ENCODE results near the gene BMERB1. TPM values are rescaled to one million over a fixed set of nuclear protein-coding genes. Genes with fewer than 3 reads are reported as not detected.
"Not testable (repeated sequence)": the region's sequence is repeated elsewhere in the genome, so short reads cannot be mapped to it uniquely, and the experiment has no call there.

The BMERB1 gene
- total and polyA plus RNA-seq, 2 experiments from 2014 or later: 17.3 to 28.1 TPM

DNA sequence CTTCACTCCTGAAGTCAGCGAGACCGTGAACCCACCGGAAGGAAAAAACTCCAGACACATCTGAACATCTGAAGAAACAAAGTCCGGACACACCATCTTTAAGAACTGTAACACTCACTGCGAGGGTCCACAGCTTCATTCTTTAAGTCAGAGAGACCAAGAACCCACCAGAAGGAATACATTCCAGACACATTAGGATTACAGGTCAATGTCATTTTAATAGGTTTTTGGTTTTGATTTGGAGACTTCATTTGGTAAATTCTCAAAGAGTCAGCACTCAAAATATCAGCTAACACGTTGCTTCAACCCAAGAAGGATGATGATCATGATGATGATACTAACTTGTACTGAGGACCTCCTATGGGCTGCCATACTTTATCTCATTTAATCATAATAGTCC lies 7.6 kb upstream of the BMERB1 start (continued):
- no peak for TF ChIP-seq JUNB (IDR thresholded peaks at IDR 0.05; ENCODE audit: unreplicated experiment)
- TF ChIP-seq EZH2 (IDR thresholded peaks at IDR 0.05; ENCODE audit: low read depth, unreplicated experiment): no peak
- TF ChIP-seq NANOG (IDR thresholded peaks at IDR 0.05; ENCODE audit: borderline replicate concordance): no peak
- no peak for TF ChIP-seq STAT1 (IDR thresholded peaks at IDR 0.05; ENCODE audit: unreplicated experiment)

DNA sequence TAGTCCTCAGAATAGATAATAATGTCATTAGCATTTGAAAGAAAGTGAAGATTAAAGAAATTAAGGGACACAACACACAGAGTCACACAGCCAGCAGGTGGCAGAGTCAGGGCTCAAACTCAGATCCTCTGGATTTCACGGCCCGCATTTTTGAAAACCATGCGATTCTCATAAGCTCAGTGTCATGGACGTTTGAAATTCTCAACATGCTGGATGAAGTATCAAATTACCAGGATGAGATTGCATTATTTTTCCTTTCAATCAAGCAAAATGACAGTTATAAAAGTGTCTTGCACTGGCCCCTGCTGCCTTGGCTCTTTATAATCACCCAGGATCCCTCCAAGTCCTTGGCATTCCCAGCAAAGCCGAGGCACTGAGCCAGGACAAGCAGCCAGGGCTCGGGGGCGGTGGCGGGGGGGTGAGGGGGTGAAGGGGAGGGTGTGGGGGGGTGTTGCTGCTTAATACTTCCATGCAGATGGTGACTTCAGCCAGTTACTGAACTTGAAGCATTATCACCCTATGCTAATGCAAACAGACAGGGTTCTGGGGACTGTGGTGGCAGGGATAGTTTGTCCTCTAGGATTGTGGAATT lies 6.6 kb upstream of the BMERB1 start:
- no peaks in the 10 kb centered on the region for H3K9me3 Mint-ChIP-seq
- H3K4me3 ChIP-seq: no peak overlapping the region
- H3K9me2 ChIP-seq (ENCODE audit: insufficient read depth): no peaks in the 10 kb centered on the region
- peak; percentile 54 for ATAC-seq
- H3K27me3 Mint-ChIP-seq (ENCODE audit: insufficient read depth, low read depth, poor library complexity): no peaks in the 10 kb centered on the region
- no peaks in the 10 kb centered on the region for H3F3A ChIP-seq (replicated peaks; ENCODE audit: low read depth)
- no peaks in the 10 kb centered on the region for H3K27me3 ChIP-seq (ENCODE audit: insufficient read depth)
- H3K4me1 Mint-ChIP-seq: no peaks in the 10 kb centered on the region
- H3K4me2 ChIP-seq: no peak overlapping the region
- no peaks in the 10 kb centered on the region for H3K4me1 ChIP-seq (ENCODE audit: insufficient read depth)
- no peak overlapping the region for H3K27ac ChIP-seq (ENCODE audit: low read depth)
- TF ChIP-seq, protein P1, sequence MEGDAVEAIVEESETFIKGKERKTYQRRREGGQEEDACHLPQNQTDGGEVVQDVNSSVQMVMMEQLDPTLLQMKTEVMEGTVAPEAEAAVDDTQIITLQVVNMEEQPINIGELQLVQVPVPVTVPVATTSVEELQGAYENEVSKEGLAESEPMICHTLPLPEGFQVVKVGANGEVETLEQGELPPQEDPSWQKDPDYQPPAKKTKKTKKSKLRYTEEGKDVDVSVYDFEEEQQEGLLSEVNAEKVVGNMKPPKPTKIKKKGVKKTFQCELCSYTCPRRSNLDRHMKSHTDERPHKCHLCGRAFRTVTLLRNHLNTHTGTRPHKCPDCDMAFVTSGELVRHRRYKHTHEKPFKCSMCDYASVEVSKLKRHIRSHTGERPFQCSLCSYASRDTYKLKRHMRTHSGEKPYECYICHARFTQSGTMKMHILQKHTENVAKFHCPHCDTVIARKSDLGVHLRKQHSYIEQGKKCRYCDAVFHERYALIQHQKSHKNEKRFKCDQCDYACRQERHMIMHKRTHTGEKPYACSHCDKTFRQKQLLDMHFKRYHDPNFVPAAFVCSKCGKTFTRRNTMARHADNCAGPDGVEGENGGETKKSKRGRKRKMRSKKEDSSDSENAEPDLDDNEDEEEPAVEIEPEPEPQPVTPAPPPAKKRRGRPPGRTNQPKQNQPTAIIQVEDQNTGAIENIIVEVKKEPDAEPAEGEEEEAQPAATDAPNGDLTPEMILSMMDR (conservative IDR thresholded peaks at IDR 0.05; ENCODE audit: low read depth in 2 of 2): peak; percentile 62 to 64
- TF ChIP-seq STAT1 (IDR thresholded peaks at IDR 0.05; ENCODE audit: unreplicated experiment): no peak
- TF ChIP-seq, protein P2, sequence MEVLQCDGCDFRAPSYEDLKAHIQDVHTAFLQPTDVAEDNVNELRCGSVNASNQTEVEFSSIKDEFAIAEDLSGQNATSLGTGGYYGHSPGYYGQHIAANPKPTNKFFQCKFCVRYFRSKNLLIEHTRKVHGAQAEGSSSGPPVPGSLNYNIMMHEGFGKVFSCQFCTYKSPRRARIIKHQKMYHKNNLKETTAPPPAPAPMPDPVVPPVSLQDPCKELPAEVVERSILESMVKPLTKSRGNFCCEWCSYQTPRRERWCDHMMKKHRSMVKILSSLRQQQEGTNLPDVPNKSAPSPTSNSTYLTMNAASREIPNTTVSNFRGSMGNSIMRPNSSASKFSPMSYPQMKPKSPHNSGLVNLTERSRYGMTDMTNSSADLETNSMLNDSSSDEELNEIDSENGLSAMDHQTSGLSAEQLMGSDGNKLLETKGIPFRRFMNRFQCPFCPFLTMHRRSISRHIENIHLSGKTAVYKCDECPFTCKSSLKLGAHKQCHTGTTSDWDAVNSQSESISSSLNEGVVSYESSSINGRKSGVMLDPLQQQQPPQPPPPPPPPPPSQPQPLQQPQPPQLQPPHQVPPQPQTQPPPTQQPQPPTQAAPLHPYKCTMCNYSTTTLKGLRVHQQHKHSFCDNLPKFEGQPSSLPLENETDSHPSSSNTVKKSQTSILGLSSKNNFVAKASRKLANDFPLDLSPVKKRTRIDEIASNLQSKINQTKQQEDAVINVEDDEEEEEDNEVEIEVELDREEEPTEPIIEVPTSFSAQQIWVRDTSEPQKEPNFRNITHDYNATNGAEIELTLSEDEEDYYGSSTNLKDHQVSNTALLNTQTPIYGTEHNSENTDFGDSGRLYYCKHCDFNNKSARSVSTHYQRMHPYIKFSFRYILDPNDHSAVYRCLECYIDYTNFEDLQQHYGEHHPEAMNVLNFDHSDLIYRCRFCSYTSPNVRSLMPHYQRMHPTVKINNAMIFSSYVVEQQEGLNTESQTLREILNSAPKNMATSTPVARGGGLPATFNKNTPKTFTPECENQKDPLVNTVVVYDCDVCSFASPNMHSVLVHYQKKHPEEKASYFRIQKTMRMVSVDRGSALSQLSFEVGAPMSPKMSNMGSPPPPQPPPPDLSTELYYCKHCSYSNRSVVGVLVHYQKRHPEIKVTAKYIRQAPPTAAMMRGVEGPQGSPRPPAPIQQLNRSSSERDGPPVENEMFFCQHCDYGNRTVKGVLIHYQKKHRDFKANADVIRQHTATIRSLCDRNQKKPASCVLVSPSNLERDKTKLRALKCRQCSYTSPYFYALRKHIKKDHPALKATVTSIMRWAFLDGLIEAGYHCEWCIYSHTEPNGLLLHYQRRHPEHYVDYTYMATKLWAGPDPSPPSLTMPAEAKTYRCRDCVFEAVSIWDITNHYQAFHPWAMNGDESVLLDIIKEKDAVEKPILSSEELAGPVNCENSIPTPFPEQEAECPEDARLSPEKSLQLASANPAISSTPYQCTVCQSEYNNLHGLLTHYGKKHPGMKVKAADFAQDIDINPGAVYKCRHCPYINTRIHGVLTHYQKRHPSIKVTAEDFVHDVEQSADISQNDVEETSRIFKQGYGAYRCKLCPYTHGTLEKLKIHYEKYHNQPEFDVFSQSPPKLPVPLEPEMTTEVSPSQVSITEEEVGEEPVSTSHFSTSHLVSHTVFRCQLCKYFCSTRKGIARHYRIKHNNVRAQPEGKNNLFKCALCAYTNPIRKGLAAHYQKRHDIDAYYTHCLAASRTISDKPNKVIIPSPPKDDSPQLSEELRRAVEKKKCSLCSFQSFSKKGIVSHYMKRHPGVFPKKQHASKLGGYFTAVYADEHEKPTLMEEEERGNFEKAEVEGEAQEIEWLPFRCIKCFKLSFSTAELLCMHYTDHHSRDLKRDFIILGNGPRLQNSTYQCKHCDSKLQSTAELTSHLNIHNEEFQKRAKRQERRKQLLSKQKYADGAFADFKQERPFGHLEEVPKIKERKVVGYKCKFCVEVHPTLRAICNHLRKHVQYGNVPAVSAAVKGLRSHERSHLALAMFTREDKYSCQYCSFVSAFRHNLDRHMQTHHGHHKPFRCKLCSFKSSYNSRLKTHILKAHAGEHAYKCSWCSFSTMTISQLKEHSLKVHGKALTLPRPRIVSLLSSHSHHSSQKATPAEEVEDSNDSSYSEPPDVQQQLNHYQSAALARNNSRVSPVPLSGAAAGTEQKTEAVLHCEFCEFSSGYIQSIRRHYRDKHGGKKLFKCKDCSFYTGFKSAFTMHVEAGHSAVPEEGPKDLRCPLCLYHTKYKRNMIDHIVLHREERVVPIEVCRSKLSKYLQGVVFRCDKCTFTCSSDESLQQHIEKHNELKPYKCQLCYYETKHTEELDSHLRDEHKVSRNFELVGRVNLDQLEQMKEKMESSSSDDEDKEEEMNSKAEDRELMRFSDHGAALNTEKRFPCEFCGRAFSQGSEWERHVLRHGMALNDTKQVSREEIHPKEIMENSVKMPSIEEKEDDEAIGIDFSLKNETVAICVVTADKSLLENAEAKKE (CRISPR knock-in tag; IDR thresholded peaks at IDR 0.05): no peak
- H3K36me3 Mint-ChIP-seq (ENCODE audit: low read depth): no peaks in the 10 kb centered on the region
- no peak overlapping the region for H3K27ac Mint-ChIP-seq
- DNase-seq (ENCODE audit: low spot score): peak; percentile 48
- no peaks in the 10 kb centered on the region for H3K36me3 ChIP-seq (ENCODE audit: insufficient read depth)
- H3K4me3 Mint-ChIP-seq: no peak overlapping the region
- no peaks in the 10 kb centered on the region for H4K20me1 ChIP-seq (replicated peaks; ENCODE audit: insufficient read depth)
- H2AFZ ChIP-seq: no peak overlapping the region
- no peaks in the 10 kb centered on the region for H3K79me2 ChIP-seq (replicated peaks; ENCODE audit: insufficient read depth)

DNA sequence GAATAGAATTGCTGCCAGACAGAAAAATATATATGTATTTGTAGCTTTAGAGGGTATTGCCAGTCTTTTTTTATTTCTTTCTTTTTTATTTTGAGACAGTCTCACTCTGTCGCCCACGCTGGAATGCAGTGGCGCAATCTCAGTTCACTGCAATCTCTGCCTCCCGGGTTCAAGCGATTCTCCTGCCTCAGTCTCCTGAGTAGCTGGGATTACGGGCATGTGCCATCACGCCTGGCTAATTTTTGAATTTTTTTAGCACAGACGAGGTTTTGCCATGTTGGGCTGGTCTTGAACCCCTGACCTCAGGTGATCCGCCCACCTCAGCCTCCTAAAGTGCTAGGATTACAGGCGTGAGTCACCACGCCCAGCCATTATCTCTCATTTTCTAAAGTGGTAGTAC lies 3.5 kb upstream of the BMERB1 start:
- not testable (repeated sequence) for H3K4me3 ChIP-seq; H3K36me3 ChIP-seq (ENCODE audit: insufficient read depth); H3K4me3 Mint-ChIP-seq; H4K20me1 ChIP-seq (replicated peaks; ENCODE audit: insufficient read depth); H3K9me2 ChIP-seq (ENCODE audit: insufficient read depth); H3K27ac ChIP-seq (ENCODE audit: low read depth); H2AFZ ChIP-seq; H3K27me3 ChIP-seq (ENCODE audit: insufficient read depth); H3K4me2 ChIP-seq; H3K27ac Mint-ChIP-seq; H3F3A ChIP-seq (replicated peaks; ENCODE audit: low read depth); H3K36me3 Mint-ChIP-seq (ENCODE audit: low read depth); H3K4me1 Mint-ChIP-seq; H3K4me1 ChIP-seq (ENCODE audit: insufficient read depth); DNase-seq (ENCODE audit: low spot score); H3K79me2 ChIP-seq (replicated peaks; ENCODE audit: insufficient read depth); ATAC-seq; H3K9me3 Mint-ChIP-seq
- peaks cover 13% of the 10 kb centered on the region for H3K27me3 Mint-ChIP-seq (ENCODE audit: insufficient read depth, low read depth, poor library complexity)
